ENCODE measurements around the gene SYPL1.

GRCh38 chr7:106053109-106053508 is 59.0 kb downstream of the SYPL1 start:
- no peak for TF ChIP-seq POLR2AphosphoS5 (IDR thresholded peaks at IDR 0.05)
- no peak for TF ChIP-seq CTCF (IDR thresholded peaks at IDR 0.05 in 8 of 11, conservative IDR thresholded peaks at IDR 0.05 in 3 of 11)

Measured in spleen (tissue), 7 donors.